GM12873 (cell line): Measurements from ENCODE around the gene SCMH1.
A peak's percentile ranks its signal among the peaks of the same experiment; 100 is the strongest.

Source experiments
- TF ChIP-seq, protein P1 (sequence below): IDR thresholded peaks from 2 replicates; pipeline ENCODE4 v1.5.1; 2012; ENCODE audit warnings: low read depth, mild to moderate bottlenecking, moderate library complexity, low read length, control low read depth; ENCODE audit not compliant: insufficient read depth; ENCODE audit errors: missing control alignments

The SCMH1 gene

DNA sequence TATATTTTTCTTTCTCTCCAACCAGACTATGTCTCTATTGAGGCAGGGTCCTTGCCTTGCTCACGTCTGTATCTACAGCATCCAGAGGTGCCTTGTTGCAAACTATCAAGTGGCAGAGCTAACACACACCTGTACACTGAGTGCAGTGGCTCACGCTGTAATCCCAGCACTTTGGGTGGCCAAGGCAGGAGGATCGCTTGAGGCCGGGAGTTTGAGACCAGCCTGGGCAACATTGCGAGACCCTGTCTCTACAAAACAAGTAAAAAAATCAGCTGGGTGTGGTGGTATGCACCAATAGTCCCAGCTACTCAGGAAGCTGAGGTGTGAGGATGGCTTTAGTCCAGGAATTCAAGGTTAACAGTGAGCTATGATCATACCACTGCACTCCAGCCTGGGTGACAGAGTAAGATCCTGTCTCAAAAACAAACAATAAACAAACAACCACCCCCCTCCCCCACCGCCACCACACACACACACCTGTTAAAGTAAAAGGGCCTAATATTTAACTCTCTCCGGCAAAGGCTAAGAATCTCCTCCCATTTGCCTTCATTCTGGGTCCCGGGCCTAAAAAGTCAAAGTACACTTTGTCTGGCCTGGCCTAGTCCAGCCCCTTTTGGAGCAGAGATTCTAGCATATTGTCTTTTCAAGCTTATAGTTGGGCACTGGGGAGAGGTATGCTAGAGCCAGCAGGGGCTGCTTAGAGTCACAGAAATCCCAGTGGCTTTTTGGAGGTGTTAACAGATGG, 211.1 kb downstream of the SCMH1 start:
- TF ChIP-seq, protein P1, sequence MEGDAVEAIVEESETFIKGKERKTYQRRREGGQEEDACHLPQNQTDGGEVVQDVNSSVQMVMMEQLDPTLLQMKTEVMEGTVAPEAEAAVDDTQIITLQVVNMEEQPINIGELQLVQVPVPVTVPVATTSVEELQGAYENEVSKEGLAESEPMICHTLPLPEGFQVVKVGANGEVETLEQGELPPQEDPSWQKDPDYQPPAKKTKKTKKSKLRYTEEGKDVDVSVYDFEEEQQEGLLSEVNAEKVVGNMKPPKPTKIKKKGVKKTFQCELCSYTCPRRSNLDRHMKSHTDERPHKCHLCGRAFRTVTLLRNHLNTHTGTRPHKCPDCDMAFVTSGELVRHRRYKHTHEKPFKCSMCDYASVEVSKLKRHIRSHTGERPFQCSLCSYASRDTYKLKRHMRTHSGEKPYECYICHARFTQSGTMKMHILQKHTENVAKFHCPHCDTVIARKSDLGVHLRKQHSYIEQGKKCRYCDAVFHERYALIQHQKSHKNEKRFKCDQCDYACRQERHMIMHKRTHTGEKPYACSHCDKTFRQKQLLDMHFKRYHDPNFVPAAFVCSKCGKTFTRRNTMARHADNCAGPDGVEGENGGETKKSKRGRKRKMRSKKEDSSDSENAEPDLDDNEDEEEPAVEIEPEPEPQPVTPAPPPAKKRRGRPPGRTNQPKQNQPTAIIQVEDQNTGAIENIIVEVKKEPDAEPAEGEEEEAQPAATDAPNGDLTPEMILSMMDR: no peak

DNA sequence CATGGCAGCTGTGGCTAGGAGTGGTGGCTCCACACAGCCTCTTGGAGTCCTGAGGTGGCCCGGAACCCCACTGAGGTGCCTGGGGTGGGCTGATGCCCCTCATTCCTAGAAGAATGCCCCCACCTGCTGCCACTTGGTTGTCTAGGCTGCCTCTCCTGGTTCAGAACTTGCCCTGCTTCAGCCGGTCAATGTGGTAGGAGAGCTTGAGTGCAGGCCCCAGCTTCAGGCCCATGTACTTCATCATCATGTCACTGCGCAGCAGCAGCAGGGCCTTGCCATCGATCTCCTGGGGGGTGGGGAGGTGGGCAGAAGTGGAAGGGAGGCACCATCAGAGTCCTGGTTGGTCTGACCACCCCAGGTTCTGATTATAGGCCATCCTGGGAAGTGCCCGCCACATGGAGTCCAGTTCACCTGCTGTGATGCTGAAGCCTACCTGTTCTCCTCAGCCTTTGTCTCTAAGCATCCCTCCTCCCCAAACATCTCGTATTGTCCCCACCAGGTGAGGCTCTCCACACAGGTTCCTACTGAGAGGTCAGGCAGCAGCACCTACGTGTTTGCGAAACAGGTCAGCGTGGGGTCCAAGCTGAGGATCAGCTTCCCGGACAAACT, 214.0 kb downstream of the SCMH1 start:
- TF ChIP-seq, protein P1: no peak

DNA sequence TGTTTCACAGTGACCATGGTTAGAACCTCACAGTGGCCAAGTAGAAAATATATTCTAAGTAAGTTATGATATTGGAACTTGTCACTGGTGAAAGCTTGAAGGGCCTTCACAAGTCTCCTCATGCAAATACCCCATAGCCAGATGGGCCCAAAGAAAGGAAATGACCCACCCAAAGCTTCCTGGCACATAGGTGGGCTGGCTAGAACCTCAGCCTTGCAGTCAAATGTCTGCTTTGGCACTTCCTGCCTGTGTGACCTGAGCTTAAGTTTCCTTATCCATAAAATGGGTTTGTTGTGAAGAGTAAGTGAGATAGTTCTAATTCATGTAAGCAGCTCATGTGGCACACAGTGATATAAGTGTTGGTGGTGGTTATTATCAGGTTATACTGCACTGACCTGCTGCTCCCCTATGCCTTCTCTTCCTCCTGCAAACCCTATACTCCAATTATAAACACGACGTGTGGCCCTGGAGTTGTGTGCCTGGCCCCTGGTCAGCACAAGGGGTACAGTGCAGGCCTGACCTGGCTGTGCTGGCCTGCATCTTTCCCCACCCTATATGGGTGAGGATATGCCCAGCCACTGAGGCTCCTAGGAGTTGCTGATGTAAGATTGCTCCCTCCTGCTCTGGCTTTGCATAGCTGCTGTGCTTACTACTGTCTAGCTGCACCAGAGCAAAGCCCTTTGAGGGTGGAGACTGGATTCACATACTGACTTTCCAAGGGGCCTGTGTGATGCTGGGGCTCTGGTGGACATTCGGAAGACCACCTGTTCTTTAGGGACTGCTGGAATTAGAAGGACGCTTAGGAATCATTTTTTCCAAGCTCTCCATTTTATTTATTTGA, 215.9 kb downstream of the SCMH1 start:
- TF ChIP-seq, protein P1: no peak

DNA sequence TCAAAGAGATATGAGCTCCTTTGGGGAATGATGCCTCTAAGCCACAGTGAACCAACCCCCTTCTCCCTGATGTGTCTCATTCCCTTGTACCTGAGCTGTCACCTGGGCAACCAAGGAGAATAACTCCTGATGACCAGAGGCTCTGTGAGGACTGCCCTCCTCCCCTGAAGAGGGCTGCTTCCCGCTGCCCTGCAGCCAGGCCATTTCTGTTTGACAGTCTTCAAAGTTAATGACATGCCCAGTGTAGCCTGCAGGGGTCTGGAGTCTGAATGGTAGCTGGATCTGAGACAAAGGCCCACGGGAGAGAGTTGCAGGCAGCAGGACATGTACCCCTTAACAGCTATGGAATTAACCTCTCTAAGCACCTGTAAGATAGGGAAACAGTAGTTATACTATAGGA, 217.2 kb downstream of the SCMH1 start:
- TF ChIP-seq, protein P1: no peak

DNA sequence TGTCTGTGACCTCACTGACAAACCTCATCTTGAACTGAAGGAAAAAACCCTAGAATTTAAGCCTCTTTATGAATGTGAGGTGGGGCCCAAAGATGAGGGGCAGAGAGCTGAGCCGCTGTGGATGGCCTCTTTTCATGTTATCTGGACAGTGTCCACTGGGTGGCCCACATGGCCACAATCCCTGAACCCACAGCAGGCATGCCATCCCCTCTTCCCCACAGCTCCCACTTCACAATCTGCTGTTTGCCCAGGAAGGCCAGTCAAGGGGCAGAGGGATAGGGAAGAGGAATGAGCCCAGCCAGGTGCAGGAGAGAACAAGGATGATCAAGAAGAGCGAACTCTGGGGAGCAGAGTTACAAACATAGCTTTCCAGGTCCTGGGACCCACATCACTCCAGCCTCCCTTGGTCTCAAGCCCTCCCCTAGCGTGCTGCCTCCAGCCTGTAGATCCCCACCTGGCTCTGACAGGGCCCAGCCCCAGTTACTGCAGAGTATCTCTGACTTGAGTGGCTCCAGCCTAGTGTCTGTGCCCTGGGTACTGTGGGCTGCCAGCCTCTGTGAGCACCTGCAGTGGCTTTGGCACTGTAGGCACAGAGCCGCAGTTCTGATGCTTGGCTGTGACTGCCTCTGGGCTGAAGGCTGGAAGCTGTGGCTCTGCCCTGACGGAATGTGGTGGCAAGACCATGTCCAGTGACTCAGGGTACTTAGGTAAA, 218.7 kb downstream of the SCMH1 start:
- TF ChIP-seq, protein P1: peak; percentile 17

DNA sequence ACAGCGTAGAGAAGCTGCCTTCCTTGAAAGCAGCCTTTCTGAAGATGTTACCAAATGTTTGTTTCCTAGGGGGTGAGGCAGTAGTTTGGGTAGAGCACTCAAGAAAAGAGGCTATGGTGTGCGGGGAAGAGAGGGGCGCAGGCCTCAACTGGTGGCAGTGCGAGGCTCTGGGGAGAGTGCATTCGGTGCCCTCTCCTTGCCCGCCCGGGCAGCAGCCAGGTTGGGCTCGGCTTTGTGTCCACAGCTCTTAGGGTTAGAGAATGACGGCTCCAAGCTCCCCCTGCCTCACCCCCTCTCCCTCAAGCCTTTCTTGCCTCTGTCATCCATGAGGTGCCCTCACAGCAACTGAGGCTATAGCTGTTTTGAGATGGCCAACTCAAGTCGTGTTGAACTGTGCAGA, 219.7 kb downstream of the SCMH1 start:
- TF ChIP-seq, protein P1: no peak
